WI38 (cell line): Measurements from ENCODE around the gene ZNF530.

ENCODE experiments used
- H3K4me3 ChIP-seq: 2 replicates; pipeline ENCODE4 v1.5.1; 2011; ENCODE audit warnings: low read depth, mild to moderate bottlenecking, control low read depth, low read length
- CTCF ChIP-seq: IDR thresholded peaks from 2 replicates; pipeline ENCODE4 v1.5.1; 2012; ENCODE audit warnings: low read depth, mild to moderate bottlenecking, control low read depth, low read length

The ZNF530 gene

DNA sequence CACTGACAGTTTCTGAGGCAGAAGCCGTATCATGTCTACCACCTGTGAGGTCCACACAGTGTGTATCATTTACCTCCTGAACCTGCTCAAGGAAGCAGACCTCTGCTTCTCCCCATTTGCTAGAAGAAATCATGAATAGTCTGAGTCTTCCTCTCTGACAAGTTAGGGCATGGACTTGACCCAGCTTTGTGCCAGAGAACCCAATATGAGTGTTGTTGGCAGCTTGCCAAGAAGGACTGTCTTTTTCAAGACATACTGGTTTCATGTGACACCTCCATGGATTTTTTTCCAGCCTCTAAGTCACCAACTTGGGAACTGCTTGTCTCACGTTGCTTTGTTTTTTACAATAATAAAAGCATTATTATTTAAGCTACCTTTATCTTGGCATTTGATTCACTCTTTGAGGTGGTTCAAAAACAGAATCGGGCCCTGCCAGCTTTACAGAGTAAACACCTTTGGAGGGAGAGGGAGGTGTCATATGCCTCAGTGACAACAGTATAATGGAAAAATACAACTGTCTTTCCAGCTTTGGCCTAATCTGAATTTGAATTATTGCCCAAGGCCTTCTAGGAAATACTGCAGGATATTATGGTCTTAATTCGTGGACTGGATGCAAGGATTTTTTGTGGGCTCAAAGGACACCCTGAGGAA lies 42.8 kb downstream of the ZNF530 start:
- no peak overlapping the region for H3K4me3 ChIP-seq
- TF ChIP-seq CTCF, result no peak

DNA sequence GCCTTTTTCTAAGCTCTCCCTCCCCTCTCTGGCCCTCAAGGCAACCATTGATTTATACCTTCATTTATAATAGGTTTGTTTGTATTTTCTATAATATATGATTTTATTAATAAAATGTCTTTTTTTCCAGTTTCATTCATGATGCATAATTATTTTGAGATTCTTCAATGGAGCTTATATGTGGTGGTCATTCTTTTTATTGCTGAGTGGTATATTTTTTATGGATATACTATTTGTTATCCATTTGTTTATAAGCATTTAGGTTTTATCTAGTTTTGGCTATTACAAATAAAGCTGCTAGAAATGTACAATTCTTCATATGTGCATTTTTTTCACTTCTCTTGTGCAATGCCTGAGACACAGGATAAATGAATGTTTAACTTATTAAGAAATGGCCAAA lies 44.0 kb downstream of the ZNF530 start:
- H3K4me3 ChIP-seq, result no peak overlapping the region
- TF ChIP-seq CTCF, result no peak

- TF ChIP-seq CTCF, result no peak
- H3K4me3 ChIP-seq, result no peak overlapping the region
Measured at GRCh38 chr19:57648331-57649003, 48.8 kb downstream of the ZNF530 start.

DNA sequence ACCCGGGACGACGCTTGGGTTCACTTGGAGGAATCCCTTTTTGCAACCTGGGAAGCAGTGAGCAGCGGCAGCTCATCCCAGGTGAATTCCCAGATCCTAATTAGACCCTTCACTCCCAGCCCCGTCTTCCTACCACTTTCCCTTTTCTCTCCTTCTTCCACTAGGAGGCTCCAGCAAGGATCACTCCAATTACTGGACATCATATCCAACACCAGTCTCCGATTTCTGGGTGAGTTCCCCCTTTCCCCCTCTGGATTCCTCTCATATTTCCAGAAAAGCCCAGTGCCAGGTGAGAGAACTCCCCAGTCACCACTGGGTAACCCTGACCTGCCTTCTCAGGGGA lies 51.9 kb downstream of the ZNF530 start:
- no peak overlapping the region for H3K4me3 ChIP-seq
- no peak for TF ChIP-seq CTCF

- TF ChIP-seq CTCF, result no peak
- H3K4me3 ChIP-seq, result no peak overlapping the region
Measured at GRCh38 chr19:57653689-57654088, 54.0 kb downstream of the ZNF530 start.

- no peak for TF ChIP-seq CTCF
- H3K4me3 ChIP-seq, result no peak overlapping the region
Measured at GRCh38 chr19:57655443-57655842, 55.8 kb downstream of the ZNF530 start.

DNA sequence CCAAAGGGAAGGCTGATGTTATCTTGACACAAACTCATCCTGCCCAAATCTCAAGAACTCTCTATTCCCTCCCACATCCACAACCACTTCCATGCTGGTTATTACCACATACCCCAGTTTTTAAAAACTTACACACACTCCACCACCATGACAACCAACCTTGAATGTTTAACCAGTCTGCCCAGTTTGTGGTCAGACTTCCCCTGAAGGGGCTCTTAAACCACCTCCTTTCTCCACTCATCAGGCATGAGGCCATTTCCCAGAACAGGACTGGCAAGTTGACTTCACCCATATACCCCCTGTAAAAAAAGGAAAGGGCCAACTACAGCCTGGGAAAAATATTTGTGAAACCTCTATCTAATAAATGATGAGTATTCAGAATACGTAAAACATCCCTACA lies 56.7 kb downstream of the ZNF530 start:
- no peak for TF ChIP-seq CTCF
- no peak overlapping the region for H3K4me3 ChIP-seq
